AG08395 (cell line): ENCODE measurements around the gene KIAA0408.
A peak's percentile ranks its signal among the peaks of the same experiment; 100 is the strongest.

Source experiments
- DNase-seq: peaks from one replicate; pipeline ENCODE4 v3.0.0; 2012; ENCODE audit warnings: mixed read lengths, low spot score

Gene KIAA0408

DNA sequence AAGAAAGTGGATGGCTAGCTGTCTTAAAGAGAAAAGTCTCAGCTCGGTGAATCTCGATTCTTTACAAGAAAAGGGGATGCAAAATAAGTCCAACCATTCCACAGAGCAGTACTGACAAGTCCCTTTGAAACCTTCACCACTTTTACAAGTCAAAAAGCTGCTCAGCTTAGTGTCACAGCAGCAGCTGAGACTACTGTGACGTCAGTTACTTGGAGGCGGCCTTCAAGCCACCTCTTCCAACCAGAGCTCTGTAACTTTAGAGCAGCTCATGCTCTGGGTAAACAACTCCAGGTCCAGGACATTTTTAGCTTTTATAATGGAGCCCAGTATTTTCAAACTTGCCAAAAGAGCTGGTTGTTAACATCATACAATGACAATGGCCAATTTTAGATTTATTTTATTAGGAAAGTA lies at the start of gene KIAA0408:
Gene KIAA0408 (minus strand): TSS at position 159 of the 411 bp plus-strand sequence. CDS start 5,408 bp downstream, outside the sequence.
- peak; percentile 69 for DNase-seq

DNA sequence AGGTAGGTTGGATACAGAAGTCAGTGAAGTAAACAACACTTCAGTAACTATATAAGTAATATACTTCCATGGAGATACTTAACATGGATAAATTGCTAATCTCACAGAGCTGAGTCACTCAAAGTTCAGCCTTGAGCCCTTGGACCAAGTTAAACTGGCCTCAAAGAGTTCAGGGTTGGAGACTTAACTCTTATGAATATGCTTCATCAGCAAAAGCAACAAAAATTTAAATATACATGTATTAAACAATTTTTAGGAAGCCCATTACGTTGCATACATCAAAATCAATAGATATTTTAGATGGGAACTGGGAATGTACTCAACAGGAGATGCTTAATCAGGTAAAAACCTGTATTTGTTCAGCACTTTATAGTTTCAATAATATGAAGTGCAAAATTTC lies 47.7 kb upstream of the KIAA0408 start:
- no peak for DNase-seq

DNA sequence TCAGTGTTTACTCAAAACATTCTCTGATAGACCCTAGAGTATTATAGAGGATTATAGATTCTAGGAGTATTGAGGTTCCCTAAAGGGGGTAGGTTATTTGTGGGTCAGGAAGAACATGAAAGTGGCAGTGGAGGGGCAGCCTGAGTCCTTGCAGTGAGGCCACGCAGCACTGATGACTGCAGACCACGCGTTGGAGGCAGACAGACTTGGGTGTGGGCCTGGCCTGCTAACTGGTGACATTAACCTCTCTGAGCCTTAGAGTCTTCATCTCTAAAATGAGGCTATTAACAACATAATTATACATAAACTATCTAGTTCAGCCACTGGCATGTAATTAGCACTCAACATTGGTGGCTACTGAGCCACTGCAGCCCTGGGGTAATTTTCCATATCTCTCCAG lies 43.8 kb upstream of the KIAA0408 start:
- no peak for DNase-seq

DNA sequence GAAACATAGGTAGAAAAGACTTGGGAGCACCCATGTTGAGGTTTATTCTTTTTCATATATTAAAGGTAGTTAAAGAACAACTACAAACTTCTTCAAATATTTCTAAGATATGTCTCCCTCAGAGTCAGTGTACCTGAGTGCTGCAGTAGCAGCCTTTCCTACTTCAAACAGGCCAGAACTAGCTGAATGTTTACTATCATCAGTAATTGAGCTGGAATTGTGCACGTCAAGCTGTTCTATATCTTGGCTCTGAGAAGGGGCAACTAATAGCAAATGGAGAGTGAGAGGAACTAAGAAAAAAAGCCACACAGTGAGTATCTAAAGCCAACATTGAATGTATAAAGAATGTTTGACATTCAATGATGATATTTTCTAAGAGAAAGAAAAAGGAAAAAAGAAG lies 38.2 kb upstream of the KIAA0408 start:
- no peak for DNase-seq

DNA sequence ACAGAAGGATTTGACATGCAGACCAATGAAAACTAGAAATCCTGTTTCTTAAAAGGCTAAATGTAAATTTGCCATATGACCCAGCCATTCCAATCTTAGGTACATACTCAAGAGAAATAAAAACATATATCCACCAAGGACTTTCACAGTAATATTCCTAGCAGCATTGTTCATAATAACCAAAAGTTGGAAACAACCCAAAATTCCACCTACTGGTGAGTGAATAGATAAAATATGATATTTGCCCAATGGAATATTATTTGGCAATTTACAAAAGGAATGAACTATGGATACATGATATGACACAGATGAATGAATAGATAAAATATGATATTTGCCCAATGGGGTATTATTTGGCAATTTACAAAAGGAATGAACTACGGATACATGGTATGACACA lies 37.3 kb upstream of the KIAA0408 start:
- DNase-seq: no peak

DNA sequence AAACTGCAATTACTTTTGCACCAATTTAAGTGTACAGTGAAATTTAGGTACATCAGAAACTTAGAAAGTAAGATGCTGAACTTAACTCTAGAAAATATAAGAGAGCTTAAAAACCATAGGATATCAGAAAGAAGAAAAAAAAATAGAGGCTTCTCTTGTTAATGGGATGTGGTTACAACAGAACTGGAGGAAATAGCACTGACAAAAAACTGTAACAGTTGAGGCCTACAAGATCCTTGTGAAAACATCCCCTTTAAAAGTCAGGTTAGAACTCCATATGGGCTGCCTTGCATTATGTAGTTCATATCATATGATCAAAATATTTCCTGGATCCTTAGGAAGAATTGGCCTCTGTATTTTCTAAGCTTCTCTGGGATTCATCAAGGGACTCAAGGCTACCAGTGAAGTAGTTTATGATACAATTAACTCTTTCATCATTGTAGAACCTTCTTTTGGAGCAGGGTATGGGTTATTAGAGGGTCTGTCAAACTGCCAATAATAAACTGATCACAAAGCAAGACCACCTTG lies 35.1 kb upstream of the KIAA0408 start:
- DNase-seq: no peak

DNA sequence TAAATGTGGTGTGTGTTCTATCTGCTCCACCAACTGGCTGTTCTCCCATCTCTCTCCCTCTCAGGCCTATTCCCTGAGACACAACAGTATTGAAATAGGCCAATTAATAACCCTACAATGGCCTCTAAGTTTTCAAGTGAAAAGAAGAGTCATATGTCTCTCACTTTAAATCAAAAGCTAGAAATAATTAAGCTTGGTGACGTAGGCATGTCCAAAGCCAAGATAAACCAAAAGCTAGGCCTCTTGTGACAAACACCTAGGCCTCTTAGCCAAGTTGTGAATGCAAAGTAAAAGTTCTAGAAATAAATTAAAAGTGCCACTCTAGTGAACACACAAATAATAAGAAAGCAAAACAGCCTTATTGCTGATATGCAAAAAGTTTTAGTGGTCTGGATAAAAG lies 30.1 kb upstream of the KIAA0408 start:
- DNase-seq: no peak

DNA sequence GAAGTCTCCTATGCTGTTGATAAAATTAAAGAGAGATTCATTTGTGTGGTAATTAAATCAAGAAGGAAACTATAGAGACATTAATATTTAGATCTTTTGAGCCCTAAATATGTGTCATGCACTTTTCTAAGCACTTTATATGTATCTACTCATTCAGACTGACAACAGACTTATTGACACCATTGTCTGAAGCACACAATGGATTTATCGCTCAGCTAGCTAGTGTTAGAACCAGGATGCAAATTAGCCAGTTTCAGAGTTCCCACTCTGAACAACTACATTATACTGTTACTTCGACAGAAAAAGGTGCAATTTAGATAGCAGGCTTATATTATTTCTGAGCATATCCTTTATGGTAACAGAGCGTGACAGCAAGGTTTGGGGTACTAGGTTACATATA lies 27.7 kb upstream of the KIAA0408 start:
- DNase-seq: no peak

DNA sequence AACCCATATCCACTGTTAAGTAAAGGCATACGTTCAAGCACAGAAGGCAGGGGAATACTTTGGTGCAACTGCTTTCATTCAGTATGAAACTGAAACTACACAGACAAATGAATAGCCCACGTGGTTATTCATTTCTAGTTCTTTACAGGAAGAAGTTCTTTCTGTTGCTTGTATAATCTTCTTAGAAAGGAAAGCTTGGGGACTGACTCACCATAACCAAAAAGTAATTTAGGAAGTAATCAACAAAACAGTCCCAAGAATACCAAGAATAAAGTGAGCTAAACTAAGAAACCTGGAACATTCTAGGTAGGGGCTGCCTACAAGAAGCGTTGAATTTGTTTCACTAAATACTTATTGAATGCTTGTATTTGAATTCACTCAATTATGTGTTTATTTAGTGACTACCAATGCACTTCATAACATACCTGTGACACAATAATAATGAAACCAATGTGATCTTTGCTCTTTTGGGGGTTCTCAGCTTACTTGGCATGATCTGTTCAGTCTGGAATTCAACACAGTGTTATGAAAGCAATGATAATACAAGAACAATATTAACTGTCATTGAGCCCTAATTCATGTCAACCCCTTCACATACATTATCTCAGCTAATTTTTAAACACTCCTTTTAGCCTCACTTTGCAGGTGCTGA lies 25.1 kb upstream of the KIAA0408 start:
- DNase-seq: peak; percentile 65

DNA sequence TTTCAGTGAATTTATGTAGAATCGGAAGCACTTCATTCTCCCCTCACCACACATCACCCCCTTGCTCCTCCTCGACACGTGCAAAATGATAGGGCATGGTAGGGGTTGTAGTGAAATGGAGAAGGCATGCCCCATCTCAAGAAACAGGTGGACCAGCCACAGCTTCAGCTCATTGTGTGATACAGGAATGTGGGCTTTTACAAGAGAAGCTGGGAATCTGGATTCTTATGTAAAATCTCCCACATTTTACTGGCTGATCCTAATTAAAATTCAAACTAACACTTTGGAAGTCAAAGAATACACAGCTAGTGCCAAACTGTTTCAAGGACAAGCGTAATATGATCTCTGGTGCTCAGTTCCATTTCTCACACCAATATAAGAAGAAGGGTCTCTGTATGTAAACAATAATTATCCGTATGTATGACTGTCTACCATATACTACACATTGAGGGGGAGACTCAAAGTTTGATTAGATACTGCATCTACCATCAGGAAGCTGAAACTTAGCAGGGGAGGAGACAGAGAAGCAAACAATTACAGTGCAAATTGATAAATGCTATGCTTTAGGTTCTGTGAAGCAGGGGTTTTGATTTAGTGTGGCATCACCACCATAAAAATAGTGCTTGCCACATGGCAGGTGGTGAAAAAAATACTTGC lies 24.3 kb upstream of the KIAA0408 start:
- DNase-seq: no peak

DNA sequence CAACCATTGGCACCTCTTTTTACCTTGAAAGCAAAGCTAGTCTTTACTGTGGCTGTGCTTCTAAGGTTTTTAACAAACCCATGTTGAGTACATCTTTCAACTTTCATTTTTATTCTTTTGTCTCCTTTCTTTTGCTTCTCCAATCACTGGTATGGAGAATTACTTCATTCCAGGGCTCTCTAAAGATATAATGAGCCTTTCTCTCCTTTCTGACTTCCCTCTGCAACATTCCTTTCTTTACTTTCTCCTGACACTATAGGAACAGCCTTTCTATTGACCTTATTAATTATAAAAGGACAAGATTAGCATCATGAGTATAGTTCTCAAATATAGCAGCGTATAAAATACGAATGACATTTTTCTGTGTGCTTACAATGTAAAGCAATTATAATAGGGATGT lies 23.1 kb upstream of the KIAA0408 start:
- DNase-seq: no peak

DNA sequence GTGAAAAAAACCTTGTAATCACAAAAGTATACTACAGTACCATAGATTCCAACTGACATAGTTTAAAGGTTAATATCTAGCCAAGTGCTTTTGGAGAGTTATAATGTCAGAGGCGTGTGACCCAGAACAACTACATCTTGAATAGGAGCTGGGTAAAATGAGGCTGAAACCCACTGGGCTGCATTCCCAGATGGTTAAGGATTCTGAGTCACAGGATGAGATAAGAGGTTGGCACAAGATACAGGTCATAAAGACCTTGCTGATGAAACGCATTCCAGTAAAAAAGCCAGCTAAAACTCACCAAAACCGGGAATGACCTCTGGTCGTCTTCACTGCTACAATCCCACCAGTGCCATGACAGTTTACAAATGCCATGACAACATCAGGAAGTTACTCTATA lies 22.4 kb upstream of the KIAA0408 start:
- DNase-seq: no peak

DNA sequence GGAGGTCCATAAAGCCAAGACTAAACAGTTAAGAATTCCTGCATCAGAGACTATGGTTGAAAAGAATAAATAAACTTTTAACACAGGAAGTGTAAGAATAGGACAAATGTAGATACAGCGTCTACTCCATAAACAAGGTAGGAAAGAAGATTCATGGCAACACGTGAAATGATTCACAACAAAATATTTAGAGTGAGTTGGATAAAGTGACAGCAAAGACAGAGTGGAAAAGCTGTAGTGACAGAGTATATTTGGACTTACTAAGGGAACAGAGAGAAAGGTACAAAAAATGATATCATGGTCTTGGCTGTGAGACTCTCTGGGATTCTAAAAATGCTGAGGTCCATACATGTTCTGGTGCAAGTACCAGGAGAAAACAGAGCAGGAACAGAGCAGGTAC lies 21.9 kb upstream of the KIAA0408 start:
- DNase-seq: no peak

DNA sequence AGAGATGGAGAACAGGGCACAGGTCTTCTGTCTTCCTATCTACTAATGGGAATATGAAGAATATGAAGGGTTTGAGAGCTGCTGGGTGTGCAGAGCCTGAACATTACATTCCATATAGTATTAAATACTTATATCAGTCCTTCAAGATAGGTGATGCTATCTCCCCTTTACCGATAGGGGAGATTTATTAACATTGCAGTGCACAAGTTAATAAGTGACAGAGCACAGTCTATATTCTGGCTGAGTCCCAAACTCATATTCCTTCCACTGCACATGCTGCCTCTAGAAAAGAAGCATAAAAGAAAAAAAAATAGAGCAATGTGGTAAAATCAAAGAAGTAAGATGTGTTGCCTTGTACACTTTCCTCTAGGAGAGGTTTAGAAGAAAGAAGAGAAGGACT lies 18.5 kb upstream of the KIAA0408 start:
- DNase-seq: no peak

DNA sequence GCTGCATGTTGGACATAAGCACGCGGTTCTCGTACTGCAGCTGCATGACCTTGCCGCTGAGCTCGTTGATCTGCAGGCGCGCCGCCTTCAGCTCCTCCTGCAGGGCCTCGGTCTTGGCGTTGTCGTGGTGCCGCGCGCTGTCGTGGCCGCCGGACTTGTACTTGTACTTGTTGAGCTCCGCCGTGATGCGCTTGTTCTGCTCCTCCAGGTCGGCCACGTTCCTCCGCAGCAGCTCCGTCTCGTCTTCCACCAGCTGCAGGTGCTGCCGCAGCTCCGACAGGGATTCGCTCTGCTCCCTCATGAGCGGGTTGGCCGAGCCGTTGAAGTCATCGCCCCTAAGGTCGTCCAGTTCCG lies 16.6 kb upstream of the KIAA0408 start:
- no peak for DNase-seq

DNA sequence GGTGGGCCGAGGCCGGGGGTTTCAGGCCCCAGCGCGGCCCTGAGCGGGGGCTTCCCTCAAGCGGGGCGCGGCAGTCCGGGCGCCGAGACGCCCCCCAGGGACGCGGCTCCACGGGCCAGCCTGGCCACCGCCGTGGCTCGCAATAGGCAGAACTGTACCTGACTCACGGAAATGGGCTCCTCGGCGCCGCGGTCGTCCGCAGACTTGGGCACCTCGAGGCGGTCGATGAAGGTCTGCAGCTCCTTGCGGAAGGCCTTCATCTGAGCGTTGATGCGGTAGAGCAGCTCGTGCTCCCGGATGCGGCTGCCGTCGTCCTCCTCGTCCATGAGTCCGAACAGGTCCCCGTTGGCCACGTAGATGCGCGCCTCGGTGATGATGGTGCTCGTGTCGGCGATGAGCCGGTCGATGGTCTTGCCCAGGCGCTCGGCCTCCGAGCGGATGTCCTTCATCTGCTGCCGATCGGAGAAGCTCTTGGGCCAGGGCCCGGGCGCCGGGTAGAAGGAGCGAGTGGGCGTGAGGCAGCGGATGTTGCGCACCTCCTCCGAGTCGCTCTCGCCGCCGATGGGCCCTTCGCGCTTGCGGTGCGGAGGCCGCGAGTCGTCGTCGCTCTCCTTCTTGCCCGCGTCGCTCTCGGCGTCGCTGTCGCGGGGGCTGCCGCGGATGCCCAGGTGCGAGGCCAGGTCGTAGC lies 16.1 kb upstream of the KIAA0408 start:
- no peak for DNase-seq

DNA sequence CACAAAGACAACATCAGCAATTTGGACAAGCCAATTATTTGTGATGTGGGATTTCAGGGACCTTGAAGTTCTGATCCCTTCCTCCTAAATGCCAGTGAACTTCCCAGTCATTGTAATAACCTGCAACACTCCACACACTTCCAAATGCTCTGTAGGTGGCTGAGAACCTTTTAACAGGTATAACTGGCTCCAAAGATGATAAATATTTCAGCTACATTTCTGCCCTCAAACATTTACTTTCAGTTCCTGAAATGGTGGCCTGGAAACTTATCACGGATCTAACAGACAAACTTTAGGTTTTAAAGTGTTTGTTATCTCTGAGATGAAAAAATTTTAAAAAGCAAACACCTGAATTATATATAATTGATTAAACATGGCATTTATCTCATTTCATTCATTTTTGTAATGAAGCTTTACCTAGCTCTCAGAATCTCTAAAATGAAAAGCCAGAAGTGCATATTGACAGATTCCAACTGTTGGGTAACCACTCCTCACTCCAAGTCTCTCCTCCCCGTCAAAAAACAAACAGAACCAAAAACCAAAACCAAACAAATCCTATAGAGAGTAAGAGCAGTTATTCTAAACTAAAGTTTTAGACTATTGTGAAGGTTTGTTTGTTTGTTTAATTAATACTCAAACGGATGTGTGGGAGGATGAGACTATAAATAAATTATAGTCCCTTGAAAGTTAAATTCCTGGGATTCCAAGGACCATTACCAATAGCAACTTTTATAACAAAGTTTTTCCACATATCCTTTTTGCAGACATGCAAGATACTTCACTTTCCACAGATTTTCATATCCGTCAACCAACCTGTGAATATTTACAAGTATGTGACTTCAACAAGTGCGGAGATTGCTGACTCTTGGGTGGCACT lies 12.4 kb upstream of the KIAA0408 start:
- DNase-seq: no peak

DNA sequence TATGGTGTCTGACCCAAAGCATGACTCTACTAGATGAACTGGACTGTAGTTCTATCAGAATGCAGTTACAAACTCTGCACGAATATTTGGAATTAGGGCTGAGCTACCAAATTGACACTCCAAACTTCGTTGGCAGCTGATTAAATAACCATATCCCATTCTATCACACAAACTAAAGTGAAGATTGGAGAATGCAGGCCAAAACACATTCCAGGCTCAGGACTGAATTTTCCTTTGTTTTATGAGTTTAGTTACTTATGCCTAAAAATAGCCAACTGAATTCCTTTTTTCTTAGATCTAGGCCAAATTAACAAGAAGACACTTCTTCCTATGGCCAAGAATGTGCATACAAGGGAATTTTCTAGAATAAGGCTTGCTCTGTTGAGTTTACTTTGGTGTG lies 9.7 kb upstream of the KIAA0408 start:
- no peak for DNase-seq

DNA sequence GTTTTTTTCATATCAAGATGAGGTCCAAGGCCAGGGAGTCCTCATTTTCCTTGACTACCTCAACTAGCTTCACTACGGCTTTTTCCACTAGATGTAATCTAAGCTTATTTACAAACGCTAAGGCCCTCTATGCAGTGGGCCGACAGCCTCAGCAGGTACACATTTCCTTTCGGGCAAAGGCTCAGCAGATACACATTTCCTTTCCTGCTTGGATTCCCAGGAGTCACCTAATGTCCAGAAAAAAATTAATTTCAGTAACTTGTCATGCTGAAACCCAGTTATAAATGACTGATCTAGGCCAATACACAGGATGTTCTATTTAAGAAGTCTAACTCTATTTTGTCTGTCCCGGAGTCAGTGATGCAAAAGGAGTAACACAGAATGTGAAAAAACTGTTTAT lies 7.2 kb upstream of the KIAA0408 start:
- DNase-seq: no peak

DNA sequence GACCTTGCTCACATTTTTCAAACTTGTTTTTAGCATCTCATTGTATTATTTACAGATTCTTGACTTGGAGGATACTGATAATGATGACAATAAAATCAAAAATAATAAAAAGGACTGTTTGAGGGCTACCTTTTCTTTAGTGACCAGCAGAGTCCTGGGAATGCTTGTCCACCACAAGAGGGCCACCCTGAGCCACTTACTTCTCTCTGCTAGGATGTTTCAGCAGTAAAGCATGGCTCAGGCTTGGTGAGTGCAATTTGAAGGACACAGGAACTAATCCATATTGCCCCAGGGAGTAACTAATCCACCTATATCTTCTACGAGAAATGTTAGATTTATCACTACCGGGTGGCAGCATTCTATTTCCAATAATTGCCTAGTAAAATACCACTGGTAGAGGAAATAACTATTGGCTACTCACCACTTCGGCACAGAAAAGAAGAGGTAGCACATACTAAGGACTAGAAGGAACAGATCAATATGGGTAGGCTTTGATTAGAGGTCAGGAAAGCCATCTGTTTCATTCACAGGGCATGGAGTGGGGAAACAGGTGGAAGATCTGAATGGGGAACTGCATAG lies 5.8 kb upstream of the KIAA0408 start:
- DNase-seq: peak; percentile 81

DNA sequence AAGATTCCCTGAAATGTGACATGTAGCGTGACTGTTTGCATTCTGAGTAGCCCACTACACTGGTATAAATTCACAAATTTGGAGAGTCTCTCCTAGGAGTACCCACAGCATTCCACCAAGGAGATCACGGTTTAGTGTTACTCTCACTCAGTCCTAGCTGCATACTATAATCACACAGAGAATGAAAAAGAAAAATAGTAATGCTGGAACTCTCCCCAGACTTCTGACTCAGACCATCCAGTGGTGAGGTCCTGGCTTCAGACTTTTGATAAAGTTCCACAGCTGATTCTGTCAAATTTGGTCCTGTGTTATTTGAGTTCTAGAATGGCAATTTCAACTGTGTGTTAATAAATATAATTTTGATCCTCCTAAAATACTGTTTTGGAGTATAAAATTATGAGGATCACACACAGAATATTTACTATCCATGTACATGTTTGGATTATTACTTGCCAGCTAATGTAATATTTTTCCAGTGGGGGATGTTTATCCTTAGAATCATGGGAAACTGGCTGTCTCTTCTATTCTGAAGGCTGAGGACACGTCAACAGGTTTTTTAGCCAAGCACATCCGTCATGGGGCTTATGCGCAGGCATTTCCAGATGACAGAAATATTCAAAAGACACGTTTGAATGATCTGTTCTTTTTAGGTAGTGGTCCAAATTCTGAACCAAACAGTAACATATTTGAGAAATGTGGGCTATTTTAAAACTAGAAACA lies 5.1 kb upstream of the KIAA0408 start:
- peak; percentile 87 for DNase-seq
